Measurements from ENCODE around the gene FOXK1.
"Not testable (repeated sequence)": the region's sequence is repeated elsewhere in the genome, so short reads cannot be mapped to it uniquely, and the experiment has no call there.

Gene FOXK1

GRCh38 chr7:4792537-4793126 lies 110.5 kb downstream of the FOXK1 start:
- no peak for DNase-seq (ENCODE audit: low read depth)
- H3K4me3 ChIP-seq (replicated peaks; ENCODE audit: low read depth, low read length), result no peak overlapping the region
- no peak for TF ChIP-seq CTCF (IDR thresholded peaks at IDR 0.05; ENCODE audit: low read length, missing control alignments)

- H3K4me3 ChIP-seq (replicated peaks; ENCODE audit: low read depth, low read length), result not testable (repeated sequence)
Observed at GRCh38 chr7:4793385-4793993, 111.4 kb downstream of the FOXK1 start.

DNA sequence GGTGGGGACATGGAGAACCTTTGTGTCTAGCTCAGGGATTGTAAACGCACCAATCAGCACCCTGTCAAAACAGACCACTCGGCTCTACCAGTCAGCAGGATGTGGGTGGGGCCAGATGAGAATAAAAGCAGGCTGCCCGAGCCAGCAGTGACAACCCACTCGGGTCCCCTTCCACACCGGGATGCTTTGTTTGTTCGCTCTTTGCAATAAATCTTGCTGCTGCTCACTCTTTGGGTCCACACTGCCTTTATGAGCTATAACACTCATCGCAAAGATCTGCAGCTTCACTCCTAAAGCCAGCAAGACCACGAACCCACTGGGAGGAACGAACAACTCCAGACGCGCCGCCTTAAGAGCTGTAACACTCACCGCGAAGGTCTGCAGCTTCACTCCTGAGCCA lies 112.1 kb downstream of the FOXK1 start:
- not testable (repeated sequence) for H3K4me3 ChIP-seq (replicated peaks; ENCODE audit: low read depth, low read length); DNase-seq (ENCODE audit: low read depth)

More at GRCh38 chr7:4793385-4793993, 111.4 kb downstream of the FOXK1 start:
- DNase-seq (ENCODE audit: low read depth), result not testable (repeated sequence)

DNA sequence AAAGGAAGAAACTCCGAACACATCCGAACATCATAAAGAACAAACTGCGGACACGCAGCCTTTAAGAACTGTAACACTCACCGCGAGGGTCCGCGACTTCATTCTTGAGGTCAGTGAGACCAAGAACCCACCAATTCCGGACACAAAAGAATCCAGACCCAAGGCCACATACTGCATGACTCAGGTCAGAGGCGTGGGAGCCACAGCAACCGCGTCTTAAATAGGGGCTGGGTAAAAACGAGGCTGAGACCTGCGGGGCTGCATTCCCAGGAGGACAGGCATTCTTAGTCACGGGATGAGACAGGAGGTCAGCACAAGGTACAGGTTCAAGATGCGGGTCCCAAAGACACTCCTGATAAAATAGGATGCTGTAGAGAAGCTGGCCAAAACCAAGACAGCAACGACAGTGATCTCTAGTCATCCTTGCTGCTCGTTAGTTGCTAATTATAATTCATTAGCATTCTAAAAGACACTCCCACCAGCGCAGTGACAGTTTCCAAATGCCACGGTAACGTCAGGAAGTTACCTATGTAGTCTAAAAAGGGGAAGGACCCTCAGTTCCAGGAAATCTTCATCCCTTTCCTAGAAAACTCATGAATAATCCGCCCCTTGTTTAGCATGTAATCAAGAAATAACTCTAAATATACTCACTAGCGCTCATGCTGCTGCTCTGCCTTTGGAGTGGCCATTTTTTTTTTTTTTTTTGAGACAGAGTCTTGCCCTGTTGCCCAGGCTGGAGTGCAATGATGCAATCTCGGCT lies 112.7 kb downstream of the FOXK1 start:
- no peak for TF ChIP-seq CTCF (IDR thresholded peaks at IDR 0.05; ENCODE audit: low read length, missing control alignments)
- DNase-seq (ENCODE audit: low read depth), result no peak
- H3K4me3 ChIP-seq (replicated peaks; ENCODE audit: low read depth, low read length), result no peak overlapping the region

GRCh38 chr7:4796453-4796852 lies 114.4 kb downstream of the FOXK1 start:
- no peak overlapping the region for H3K4me3 ChIP-seq (replicated peaks; ENCODE audit: low read depth, low read length)
- DNase-seq (ENCODE audit: low read depth), result no peak
- no peak for TF ChIP-seq CTCF (IDR thresholded peaks at IDR 0.05; ENCODE audit: low read length, missing control alignments)

DNA sequence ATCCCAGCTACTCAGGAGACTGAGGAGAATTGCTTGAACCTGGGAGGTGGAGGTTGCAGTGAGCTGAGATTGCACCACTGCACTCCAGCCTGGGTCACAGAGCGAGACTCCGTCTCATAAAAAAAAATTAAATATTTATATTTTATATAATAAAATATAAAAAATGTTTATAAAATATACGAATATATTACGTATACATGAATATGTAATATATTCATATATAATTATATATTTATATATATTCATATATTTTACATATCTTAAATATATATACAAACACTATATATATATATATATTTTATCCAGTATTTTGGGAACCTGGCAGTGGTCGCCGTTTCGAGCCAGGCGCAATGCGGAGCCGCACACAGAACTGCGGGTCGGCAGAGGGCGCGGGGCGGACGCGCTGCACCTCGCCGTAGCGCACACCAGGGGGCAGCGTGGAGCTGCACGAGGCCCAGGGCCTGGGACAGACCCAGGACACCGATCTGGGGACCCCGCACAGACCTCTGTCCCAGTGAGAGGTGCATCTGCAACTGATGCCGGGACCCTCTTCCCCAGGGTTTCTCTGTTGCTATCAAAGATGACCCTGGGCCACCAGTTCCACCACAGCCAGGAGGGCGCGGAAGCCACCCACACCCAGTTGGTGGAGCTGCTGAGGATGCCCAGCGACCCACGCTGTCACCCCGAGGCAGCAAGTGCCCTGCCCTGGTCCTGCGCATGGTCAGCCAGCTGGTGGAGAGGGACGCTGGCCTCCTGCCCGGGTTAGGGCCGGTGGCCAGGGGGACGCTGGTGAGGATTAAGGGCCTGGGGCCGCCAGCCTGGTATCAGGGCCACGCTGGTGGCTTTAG lies 116.0 kb downstream of the FOXK1 start:
- H3K4me3 ChIP-seq (replicated peaks; ENCODE audit: low read depth, low read length), result no peak overlapping the region
- DNase-seq (ENCODE audit: low read depth), result peak; percentile 50
- peak; percentile 75 for TF ChIP-seq CTCF (IDR thresholded peaks at IDR 0.05; ENCODE audit: low read length, missing control alignments)

DNA sequence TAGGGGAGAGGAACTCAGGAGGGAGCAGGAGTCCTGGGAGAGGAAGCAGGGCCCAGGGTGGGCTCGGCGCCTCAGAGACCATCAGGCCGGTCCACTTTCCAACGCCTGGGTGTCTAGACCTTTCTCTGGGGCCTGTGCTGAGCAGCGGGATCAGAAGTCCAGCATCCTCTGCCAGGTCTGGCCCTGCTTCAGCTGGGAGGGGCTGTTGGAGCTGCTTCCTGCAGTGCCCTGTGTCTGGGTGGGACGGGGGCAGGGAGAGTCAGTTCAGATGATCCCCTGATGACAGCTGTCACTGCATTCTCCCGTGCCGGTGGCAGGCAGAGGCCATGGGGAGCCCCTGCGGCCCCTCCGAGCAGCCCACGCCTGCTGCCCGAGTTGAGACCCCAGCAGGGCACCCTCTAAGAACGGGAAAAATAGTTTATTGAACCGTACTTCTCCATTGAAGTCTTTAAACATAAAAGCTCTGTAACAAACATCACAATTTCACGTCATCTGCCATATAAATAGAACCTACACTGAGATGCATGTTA lies 116.7 kb downstream of the FOXK1 start:
- no peak for DNase-seq (ENCODE audit: low read depth)
- TF ChIP-seq CTCF (IDR thresholded peaks at IDR 0.05; ENCODE audit: low read length, missing control alignments), result no peak

More for the DNA sequence above, 116.7 kb downstream of the FOXK1 start:
- H3K4me3 ChIP-seq (replicated peaks; ENCODE audit: low read depth, low read length), result no peak overlapping the region

All from fibroblast of pulmonary artery (primary cell).